Breast epithelium (tissue), 3 donors: Measurements from ENCODE around the gene SUMO2.

Experiments
- POLR2A ChIP-seq: fragments of 450-650 bp; IDR thresholded peaks from one replicate; pipeline ENCODE4 v1.6.1; 2016; ENCODE audit warnings: antibody characterized with exemption, mild to moderate bottlenecking, moderate library complexity
- POLR2AphosphoS5 ChIP-seq, 3 donors: sonication (generic); formaldehyde crosslinking; IDR thresholded peaks; one replicate each; pipeline ENCODE4 v1.6.1; 2017; ENCODE audit warnings: antibody characterized with exemption in 3 of 3
- TF ChIP-seq, protein P1 (sequence below), 3 donors: fragments of 450-650 bp; IDR thresholded peaks; one replicate each; pipeline ENCODE4 v1.5.1; 2016 to 2017; ENCODE audit warnings: antibody characterized with exemption in 3 of 3, mild to moderate bottlenecking in 3 of 3, moderate library complexity in 3 of 3

DNA sequence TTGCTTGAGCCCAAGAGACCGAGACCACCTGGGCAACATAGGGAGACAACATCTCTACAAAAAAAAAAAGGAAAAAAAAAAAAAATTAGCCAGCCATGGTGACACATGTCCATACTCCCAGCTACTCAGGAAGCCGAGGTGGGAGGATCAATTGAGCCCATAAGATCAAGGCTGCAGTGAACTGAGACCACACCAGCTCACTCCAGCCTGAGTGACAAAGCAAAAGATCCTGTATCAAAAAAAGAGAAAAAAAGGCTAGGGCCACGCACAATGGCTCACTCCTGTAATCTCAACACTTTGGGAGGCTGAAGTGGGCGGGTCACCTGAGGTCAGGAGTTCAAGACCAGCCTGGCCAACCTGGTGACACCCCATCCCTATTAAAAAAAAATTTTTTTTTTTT is 13.8 kb downstream of the SUMO2 start:
- TF ChIP-seq, protein P1, sequence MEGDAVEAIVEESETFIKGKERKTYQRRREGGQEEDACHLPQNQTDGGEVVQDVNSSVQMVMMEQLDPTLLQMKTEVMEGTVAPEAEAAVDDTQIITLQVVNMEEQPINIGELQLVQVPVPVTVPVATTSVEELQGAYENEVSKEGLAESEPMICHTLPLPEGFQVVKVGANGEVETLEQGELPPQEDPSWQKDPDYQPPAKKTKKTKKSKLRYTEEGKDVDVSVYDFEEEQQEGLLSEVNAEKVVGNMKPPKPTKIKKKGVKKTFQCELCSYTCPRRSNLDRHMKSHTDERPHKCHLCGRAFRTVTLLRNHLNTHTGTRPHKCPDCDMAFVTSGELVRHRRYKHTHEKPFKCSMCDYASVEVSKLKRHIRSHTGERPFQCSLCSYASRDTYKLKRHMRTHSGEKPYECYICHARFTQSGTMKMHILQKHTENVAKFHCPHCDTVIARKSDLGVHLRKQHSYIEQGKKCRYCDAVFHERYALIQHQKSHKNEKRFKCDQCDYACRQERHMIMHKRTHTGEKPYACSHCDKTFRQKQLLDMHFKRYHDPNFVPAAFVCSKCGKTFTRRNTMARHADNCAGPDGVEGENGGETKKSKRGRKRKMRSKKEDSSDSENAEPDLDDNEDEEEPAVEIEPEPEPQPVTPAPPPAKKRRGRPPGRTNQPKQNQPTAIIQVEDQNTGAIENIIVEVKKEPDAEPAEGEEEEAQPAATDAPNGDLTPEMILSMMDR (IDR thresholded peaks at IDR 0.05): no peak
- TF ChIP-seq POLR2A: no peak
- TF ChIP-seq POLR2AphosphoS5 (IDR thresholded peaks at IDR 0.05): no peak
